HG02870 (cell line): ENCODE measurements around the gene SEC23A.
"Not testable (repeated sequence)": the region's sequence is repeated elsewhere in the genome, so short reads cannot be mapped to it uniquely, and the experiment has no call there.

Experiments
- ATAC-seq: cut with Tn5 transposase; IDR thresholded peaks from one replicate; pipeline ENCODE4 v1.9.1; 2021; ENCODE audit warnings: mild to moderate bottlenecking, moderate library complexity; ENCODE audit not compliant: unreplicated experiment

The SEC23A gene

GRCh38 chr14:39102969-39103957, at the start of gene SEC23A:
TSS of gene SEC23A (minus strand) at chr14:39103235. CDS start at chr14:39096118, 7,117 bp downstream.
- peak; percentile 87 for ATAC-seq

- no peak for ATAC-seq
These were observed 42.4 kb upstream of the SEC23A start for GRCh38 chr14:39145266-39145966.

- not testable (repeated sequence) for ATAC-seq
These were observed 40.2 kb upstream of the SEC23A start for GRCh38 chr14:39143226-39143625.

- not testable (repeated sequence) for ATAC-seq
These were observed 38.6 kb upstream of the SEC23A start for GRCh38 chr14:39141623-39142022.

- ATAC-seq = no peak
These were observed 37.1 kb upstream of the SEC23A start for GRCh38 chr14:39140170-39140569.

DNA sequence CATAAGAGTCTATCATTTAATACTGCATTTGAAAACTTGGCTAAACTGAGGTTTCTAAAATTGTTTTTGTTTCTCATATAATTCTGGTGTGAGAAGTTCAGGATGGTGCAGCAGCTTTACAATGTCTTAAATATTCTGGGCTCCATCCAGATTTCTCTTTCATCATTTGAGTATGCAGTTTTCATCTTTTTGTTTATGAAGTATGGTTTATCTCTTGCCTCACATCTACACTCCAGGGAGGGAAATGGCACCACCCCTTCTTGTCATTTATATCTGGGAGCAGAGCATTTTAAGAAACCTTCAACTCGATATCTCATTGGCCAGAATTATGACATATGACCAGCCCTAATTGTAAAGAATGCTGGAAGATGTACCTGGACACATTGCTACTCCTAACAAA, 35.4 kb upstream of the SEC23A start:
- no peak for ATAC-seq

DNA sequence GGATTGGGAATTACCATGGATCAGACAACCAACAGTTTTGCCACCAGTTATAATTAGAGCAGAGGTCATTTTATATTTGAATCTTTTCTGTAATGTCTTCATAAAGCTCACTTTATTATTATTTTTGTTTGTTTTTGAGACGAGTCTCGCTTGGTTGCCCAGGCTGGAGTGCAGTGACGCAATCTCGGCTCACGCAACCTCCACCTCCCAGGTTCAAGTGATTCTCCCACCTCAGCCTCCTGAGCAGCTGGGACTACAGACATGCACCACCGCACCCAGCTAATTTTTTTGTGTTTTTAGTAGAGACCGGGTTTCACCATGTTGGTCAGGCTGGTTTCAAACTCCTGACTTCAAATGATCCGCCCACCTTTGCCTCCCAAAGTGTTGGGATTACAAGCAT, 34.8 kb upstream of the SEC23A start:
- not testable (repeated sequence) for ATAC-seq

GRCh38 chr14:39122330-39123138, 19.5 kb upstream of the SEC23A start:
- no peak for ATAC-seq

DNA sequence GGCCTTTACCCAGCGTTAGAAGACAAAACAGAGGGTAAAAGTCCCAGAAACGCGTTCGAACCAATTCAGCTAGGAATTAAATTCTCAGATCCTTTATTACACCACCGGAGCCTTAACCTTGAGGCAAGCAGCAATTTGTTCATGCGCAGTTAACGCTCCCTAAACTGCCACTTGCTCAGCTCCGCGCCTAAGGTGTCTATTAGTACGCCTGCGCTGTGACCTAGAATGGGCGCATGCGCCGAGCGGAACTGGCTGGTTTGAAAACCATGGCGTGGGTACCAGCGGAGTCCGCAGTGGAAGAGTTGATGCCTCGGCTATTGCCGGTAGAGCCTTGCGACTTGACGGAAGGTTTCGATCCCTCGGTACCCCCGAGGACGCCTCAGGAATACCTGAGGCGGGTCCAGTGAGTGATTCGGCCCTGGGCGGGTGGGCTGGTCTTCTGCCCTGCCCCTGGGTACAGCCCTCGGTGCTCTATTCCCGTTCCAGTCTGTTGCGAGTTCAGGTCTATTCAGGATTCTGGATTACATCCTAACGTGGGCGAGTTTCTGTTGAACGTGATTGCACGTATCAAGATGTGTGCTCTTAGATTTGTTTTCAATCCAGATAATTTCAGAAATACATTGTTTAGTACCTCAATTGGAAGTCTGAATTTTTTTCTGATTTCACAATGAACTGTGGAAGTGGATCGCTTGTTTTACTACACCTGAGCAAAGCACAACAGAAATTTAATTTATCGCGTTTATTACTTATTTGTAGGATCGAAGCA, 11.2 kb upstream of the SEC23A start, which contains the start of gene GEMIN2:
GEMIN2 (plus strand) TSS at position 251 of the 766 bp plus-strand sequence; CDS start at position 267, 16 bp downstream.
- ATAC-seq = peak; percentile 85

- ATAC-seq = no peak
These were observed 10.6 kb upstream of the SEC23A start for GRCh38 chr14:39113685-39114072.

GRCh38 chr14:39109893-39110715, 7.1 kb upstream of the SEC23A start:
- no peak for ATAC-seq

- no peak for ATAC-seq
These were observed 5.8 kb upstream of the SEC23A start for GRCh38 chr14:39108791-39109190.

- no peak for ATAC-seq
These were observed 4.6 kb upstream of the SEC23A start for GRCh38 chr14:39107591-39107996.

- not testable (repeated sequence) for ATAC-seq
These were observed 1.2 kb upstream of the SEC23A start for GRCh38 chr14:39104078-39104801.

GRCh38 chr14:39102265-39102968, 618 bp downstream of the SEC23A start:
- ATAC-seq = peak; percentile 4

DNA sequence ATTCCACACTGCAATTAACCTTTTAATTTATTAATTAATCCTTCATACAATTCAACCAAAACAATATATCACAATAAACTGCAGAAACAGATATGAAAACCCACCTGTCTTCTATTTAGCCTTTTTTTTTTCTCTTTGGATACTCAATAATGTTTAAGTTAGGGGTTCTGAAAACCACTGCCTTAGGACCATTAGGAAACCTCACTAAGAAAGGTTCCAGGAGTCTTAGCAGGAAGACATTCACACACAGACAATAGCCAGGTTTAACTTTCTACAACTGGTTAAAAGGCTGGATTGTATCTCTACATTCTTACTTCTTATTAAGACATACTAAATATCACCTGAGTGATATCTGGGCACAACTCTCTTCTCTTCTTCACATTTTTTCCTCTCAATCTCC, 3.3 kb downstream of the SEC23A start:
- no peak for ATAC-seq

DNA sequence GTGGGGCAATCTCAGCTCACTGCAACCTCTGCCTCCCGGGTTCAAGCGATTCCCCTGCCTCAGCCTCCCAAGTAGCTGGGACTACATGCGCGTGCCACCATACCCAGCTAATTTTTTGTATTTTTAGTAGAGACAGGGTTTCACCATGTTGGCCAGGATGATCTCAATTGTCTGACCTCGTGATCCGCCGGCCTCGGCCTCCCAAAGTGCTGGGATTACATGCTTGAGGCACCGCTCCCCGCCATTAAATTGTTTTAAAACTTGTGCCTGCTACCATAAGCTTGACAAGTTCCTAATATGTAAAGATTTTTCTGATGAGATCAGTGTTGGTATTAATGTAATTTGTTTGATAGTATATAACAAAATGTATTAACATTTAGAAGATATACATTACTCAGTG, 3.8 kb downstream of the SEC23A start:
- ATAC-seq = not testable (repeated sequence)

GRCh38 chr14:39097159-39097558, 5.9 kb downstream of the SEC23A start:
- no peak for ATAC-seq
